SU-DHL-6 (cell line): ENCODE data around the gene DOCK6.

Source experiments
- H2AFZ ChIP-seq: fragments of 200-600 bp; sonication (generic); 2 replicates; pipeline ENCODE4 v1.6.1; 2014; ENCODE audit warnings: low read depth, mild to moderate bottlenecking, moderate library complexity, mixed read lengths, antibody characterized with exemption, low read length; ENCODE audit not compliant: severe bottlenecking
- H3F3A ChIP-seq: fragments of 200-600 bp; shearing (Covaris generic); 2 replicates; pipeline ENCODE4 v1.6.0; 2016; ENCODE audit warnings: antibody characterized with exemption, mild to moderate bottlenecking; ENCODE audit not compliant: insufficient read depth
- H3K27ac ChIP-seq: fragments of 200-600 bp; sonication (generic); 2 replicates; pipeline ENCODE4 v1.5.1; 2016; ENCODE audit warnings: low read depth, mild to moderate bottlenecking, low read length, moderate library complexity, mixed read lengths
- H3K27me3 ChIP-seq: fragments of 200-600 bp; sonication (generic), shearing (Covaris generic); 2 replicates; pipeline ENCODE4 v1.6.0; 2014; ENCODE audit warnings: mild to moderate bottlenecking, low read length
- H3K36me3 ChIP-seq: fragments of 200-600 bp; sonication (generic); 2 replicates; pipeline ENCODE4 v1.6.1; 2014; ENCODE audit warnings: mild to moderate bottlenecking, low read length, mixed read lengths
- H3K4me2 ChIP-seq: fragments of 300-600, 200-600 bp; shearing (Covaris generic), sonication (generic); 2 replicates; pipeline ENCODE4 v1.6.0; 2014; ENCODE audit warnings: low read length, low read depth, mild to moderate bottlenecking; ENCODE audit not compliant: poor library complexity, severe bottlenecking
- H3K4me3 ChIP-seq: fragments of 200-600 bp; sonication (generic); 2 replicates; pipeline ENCODE4 v1.5.1; 2014; ENCODE audit warnings: antibody characterized with exemption, low read length, mild to moderate bottlenecking, mixed read lengths; ENCODE audit not compliant: insufficient read depth, poor library complexity, severe bottlenecking
- H3K79me2 ChIP-seq: fragments of 200-600 bp; sonication (generic); 2 replicates; pipeline ENCODE4 v1.6.1; 2014; ENCODE audit warnings: mild to moderate bottlenecking, low read length, moderate library complexity; ENCODE audit not compliant: insufficient read depth
- H3K9ac ChIP-seq: fragments of 200-600 bp; sonication (generic); 2 replicates; pipeline ENCODE4 v1.7.0; 2014; ENCODE audit warnings: mild to moderate bottlenecking, low read length
- H3K9me2 ChIP-seq: fragments of 200-600 bp; sonication (generic); replicated peaks from 2 replicates; pipeline ENCODE4 v1.6.1; 2014; ENCODE audit warnings: low read length; ENCODE audit not compliant: insufficient read depth
- H3K9me3 ChIP-seq: fragments of 200-600 bp; sonication (generic); 2 replicates; pipeline ENCODE4 v1.6.1; 2014; ENCODE audit warnings: low read length, mixed read lengths; ENCODE audit not compliant: insufficient read depth
- H4K20me1 ChIP-seq: fragments of 200-600 bp; sonication (generic); 2 replicates; pipeline ENCODE4 v1.6.1; 2014; ENCODE audit warnings: low read depth, mild to moderate bottlenecking, antibody characterized with exemption, low read length, moderate library complexity, mixed read lengths
- EZH2phosphoT487 ChIP-seq: fragments of 200-600 bp; sonication (generic), shearing (Covaris generic); conservative IDR thresholded peaks from 2 replicates; pipeline ENCODE4 v1.6.1; 2018; ENCODE audit warnings: mild to moderate bottlenecking, antibody characterized with exemption, low read length, moderate library complexity, mixed read lengths
- TF ChIP-seq, protein P1 (sequence below): fragments of 200-600 bp; sonication (generic); IDR thresholded peaks from one replicate; pipeline ENCODE4 v1.5.1; 2017; ENCODE audit warnings: antibody characterized with exemption, mild to moderate bottlenecking, low read length, moderate library complexity; ENCODE audit not compliant: insufficient read depth, poor library complexity, severe bottlenecking

DOCK6 gene

DNA sequence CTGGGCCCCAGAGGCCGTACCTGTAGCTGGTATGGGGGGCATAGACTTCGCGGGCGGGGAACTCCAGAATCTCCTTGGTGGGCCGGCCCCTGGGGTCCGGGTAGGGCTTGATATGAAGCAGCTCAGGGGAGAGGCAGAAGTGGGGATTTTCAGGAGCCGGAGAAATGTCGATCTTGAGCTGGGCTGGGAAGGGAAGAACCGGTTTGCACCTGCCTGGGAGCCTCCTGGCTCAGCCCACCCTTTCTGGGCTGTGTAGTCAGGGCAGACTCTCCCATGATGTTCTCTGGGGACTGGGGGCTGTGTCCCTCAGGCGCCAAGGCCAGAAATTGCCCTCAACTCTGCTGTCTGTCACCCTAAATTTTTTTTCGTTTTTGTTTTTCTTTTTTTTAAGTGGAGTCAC lies 20.3 kb downstream of the DOCK6 start:
- Histone ChIP-seq H3K9ac (no peak overlapping the region), H2AFZ (no peak overlapping the region), H3K27ac (no peak overlapping the region), H3K9me2 (no peaks in the 10 kb centered on the region), H3K79me2 (no peaks in the 10 kb centered on the region), H3K9me3 (no peaks in the 10 kb centered on the region), H3K36me3 (no peaks in the 10 kb centered on the region), H3K4me3 (no peak overlapping the region), H3K4me2 (no peak overlapping the region), H3F3A (no peaks in the 10 kb centered on the region), H3K27me3 (no peaks in the 10 kb centered on the region), H4K20me1 (no peaks in the 10 kb centered on the region)
- no peak for TF ChIP-seq EZH2phosphoT487
- TF ChIP-seq, protein P1, sequence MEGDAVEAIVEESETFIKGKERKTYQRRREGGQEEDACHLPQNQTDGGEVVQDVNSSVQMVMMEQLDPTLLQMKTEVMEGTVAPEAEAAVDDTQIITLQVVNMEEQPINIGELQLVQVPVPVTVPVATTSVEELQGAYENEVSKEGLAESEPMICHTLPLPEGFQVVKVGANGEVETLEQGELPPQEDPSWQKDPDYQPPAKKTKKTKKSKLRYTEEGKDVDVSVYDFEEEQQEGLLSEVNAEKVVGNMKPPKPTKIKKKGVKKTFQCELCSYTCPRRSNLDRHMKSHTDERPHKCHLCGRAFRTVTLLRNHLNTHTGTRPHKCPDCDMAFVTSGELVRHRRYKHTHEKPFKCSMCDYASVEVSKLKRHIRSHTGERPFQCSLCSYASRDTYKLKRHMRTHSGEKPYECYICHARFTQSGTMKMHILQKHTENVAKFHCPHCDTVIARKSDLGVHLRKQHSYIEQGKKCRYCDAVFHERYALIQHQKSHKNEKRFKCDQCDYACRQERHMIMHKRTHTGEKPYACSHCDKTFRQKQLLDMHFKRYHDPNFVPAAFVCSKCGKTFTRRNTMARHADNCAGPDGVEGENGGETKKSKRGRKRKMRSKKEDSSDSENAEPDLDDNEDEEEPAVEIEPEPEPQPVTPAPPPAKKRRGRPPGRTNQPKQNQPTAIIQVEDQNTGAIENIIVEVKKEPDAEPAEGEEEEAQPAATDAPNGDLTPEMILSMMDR, result no peak

DNA sequence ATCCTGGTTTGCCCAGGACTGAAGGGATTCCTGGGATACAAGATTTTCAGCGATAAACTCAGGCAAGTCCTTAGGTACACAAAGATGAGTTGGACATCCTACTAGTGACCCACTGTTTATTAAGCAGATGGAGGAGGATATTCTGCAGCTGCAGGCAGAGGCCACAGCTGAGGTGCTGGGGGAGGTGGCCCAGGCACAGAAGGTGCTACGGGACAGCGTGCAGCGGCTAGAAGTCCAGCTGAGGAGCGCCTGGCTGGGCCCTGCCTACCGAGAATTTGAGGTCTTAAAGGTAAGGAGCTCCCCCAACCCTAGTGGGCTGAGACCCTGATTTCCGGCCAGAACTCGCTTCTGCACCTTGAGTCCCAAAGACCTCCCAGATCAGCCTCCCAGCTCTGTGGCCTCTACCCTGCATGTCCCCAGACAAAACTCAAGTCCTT lies 22.3 kb downstream of the DOCK6 start:
- H4K20me1 ChIP-seq, result no peaks in the 10 kb centered on the region
- TF ChIP-seq EZH2phosphoT487, result no peak
- TF ChIP-seq, protein P1, result no peak
- no peak overlapping the region for H3K4me3 ChIP-seq
- no peak overlapping the region for H3K27ac ChIP-seq
- no peak overlapping the region for H3K4me2 ChIP-seq
- H3K9ac ChIP-seq, result no peak overlapping the region
- no peaks in the 10 kb centered on the region for H3F3A ChIP-seq
- no peaks in the 10 kb centered on the region for H3K9me2 ChIP-seq
- no peaks in the 10 kb centered on the region for H3K9me3 ChIP-seq
- no peaks in the 10 kb centered on the region for H3K27me3 ChIP-seq
- no peak overlapping the region for H2AFZ ChIP-seq
- no peaks in the 10 kb centered on the region for H3K36me3 ChIP-seq
- no peaks in the 10 kb centered on the region for H3K79me2 ChIP-seq

DNA sequence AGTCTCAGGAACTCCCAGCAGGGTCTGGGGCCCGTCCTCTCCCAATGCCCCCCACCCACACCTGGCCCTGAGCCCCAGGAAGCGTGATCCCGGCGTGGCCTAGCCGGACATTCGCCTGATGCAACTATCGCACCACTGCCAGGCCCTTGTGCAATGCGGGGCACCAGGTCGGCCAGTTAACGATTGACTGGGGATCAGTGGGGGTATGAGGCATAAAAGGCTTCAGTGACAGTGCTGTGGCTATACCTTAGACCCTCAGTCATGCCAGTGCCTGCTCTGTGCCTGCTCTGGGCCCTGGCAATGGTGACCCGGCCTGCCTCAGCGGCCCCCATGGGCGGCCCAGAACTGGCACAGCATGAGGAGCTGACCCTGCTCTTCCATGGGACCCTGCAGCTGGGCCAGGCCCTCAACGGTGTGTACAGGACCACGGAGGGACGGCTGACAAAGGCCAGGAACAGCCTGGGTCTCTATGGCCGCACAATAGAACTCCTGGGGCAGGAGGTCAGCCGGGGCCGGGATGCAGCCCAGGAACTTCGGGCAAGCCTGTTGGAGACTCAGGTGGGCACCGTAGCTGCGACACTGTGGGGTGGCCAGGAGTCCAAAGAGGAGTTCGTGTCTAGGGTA lies 22.8 kb downstream of the DOCK6 start, which contains the start of gene ANGPTL8:
Gene ANGPTL8 (plus strand): TSS at position 243 of the 624 bp plus-strand sequence. CDS start 19 bp downstream, at position 262.
- Histone ChIP-seq H3K36me3 (no peaks in the 10 kb centered on the region), H3K79me2 (no peaks in the 10 kb centered on the region), H3K27ac (no peak within 1 kb of the TSS), H3K9ac (no peak within 1 kb of the TSS), H3K9me2 (no peaks in the 10 kb centered on the region), H3K27me3 (no peaks in the 10 kb centered on the region), H3K4me2 (no peak within 1 kb of the TSS), H3K9me3 (no peaks in the 10 kb centered on the region), H4K20me1 (no peaks in the 10 kb centered on the region), H3F3A (no peaks in the 10 kb centered on the region), H2AFZ (no peak within 1 kb of the TSS), H3K4me3 (no peak within 1 kb of the TSS)
- TF ChIP-seq, protein P1, result no peak
- TF ChIP-seq EZH2phosphoT487, result no peak
